Esophagus muscularis mucosa (tissue), 4 donors: ENCODE data around the gene PRXL2B.
"Not testable (repeated sequence)": the region's sequence is repeated elsewhere in the genome, so short reads cannot be mapped to it uniquely, and the experiment has no call there.

Experiments
- CTCF ChIP-seq, 3 experiments: fragments of 200-600 bp in 2 of 3; fragments of 450-650 bp in 1 of 3; sonication (generic) in 2 of 3; IDR thresholded peaks; one replicate each; pipeline ENCODE4 v1.5.1; 2017 to 2019; ENCODE audit warnings: antibody characterized with exemption in 3 of 3, mild to moderate bottlenecking in 2 of 3, moderate library complexity in 1 of 3
- EP300 ChIP-seq: sonication (generic); formaldehyde crosslinking; IDR thresholded peaks from one replicate; pipeline ENCODE4 v1.6.1; 2017; ENCODE audit warnings: antibody characterized with exemption
- POLR2AphosphoS5 ChIP-seq, 2 donors: sonication (generic); formaldehyde crosslinking; IDR thresholded peaks; one replicate each; pipeline ENCODE4 v1.6.1; 2017; ENCODE audit warnings: antibody characterized with exemption in 2 of 2

- TF ChIP-seq POLR2AphosphoS5 (IDR thresholded peaks at IDR 0.05); EP300; CTCF (IDR thresholded peaks at IDR 0.05): not testable (repeated sequence)
Measured at GRCh38 chr1:2569703-2570102, 16.9 kb upstream of the PRXL2B start.
